HEK293 (cell line): ENCODE data around the gene EEFSEC.

Source experiments
- KLF16 ChIP-seq: fragments of 450-650 bp; formaldehyde crosslinking; IDR thresholded peaks from 2 replicates; pipeline ENCODE4 v1.5.1; 2017; ENCODE audit warnings: missing biosample characterization, missing genetic modification characterization
- TCF7L2 ChIP-seq: IDR thresholded peaks from 2 replicates; pipeline ENCODE4 v1.6.1; 2011; ENCODE audit warnings: low read depth, mild to moderate bottlenecking, inconsistent platforms, low read length, moderate library complexity, borderline replicate concordance
- ZBTB11 ChIP-seq: fragments of 450-650 bp; formaldehyde crosslinking; conservative IDR thresholded peaks from 2 replicates; pipeline ENCODE4 v1.5.1; 2016; ENCODE audit warnings: low read depth, missing biosample characterization, missing genetic modification characterization
- ZBTB17 ChIP-seq: fragments of 450-650 bp; formaldehyde crosslinking; IDR thresholded peaks from 2 replicates; pipeline ENCODE4 v1.5.1; 2016; ENCODE audit warnings: missing biosample characterization, missing genetic modification characterization
- ZNF155 ChIP-seq: fragments of 450-650 bp; formaldehyde crosslinking; IDR thresholded peaks from 2 replicates; pipeline ENCODE4 v1.5.1; 2016; ENCODE audit warnings: missing biosample characterization, missing genetic modification characterization
- ZNF184 ChIP-seq: fragments of 450-650 bp; IDR thresholded peaks from 2 replicates; pipeline ENCODE4 v1.5.1; 2018; ENCODE audit warnings: missing biosample characterization, mild to moderate bottlenecking, missing genetic modification characterization
- ZNF354C ChIP-seq: fragments of 450-650 bp; formaldehyde crosslinking; IDR thresholded peaks from 2 replicates; pipeline ENCODE4 v1.5.1; 2016; ENCODE audit warnings: missing biosample characterization, missing genetic modification characterization, low read depth, borderline replicate concordance
- ZNF776 ChIP-seq: fragments of 450-650 bp; formaldehyde crosslinking; IDR thresholded peaks from 2 replicates; pipeline ENCODE4 v1.5.0; 2017; ENCODE audit warnings: missing biosample characterization, missing genetic modification characterization, borderline replicate concordance
- ZNF785 ChIP-seq: fragments of 450-650 bp; formaldehyde crosslinking; IDR thresholded peaks from 2 replicates; pipeline ENCODE4 v1.5.1; 2016; ENCODE audit warnings: missing biosample characterization, missing genetic modification characterization
- TF ChIP-seq, protein P1 (sequence below): fragments of 450-650 bp; formaldehyde crosslinking; IDR thresholded peaks from 2 replicates; pipeline ENCODE4 v1.5.1; 2016; ENCODE audit warnings: missing biosample characterization, missing genetic modification characterization

GRCh38 chr3:128398586-128398985 lies 245.3 kb downstream of the EEFSEC start:
- TF ChIP-seq ZNF776 (tag by site-specific recombination) (no peak), ZNF184 (no peak), KLF16 (tag by site-specific recombination) (no peak), ZNF155 (no peak), ZBTB11 (no peak), ZBTB17 (tag by site-specific recombination) (no peak), TCF7L2 (no peak), ZNF785 (no peak), ZNF354C (tag by site-specific recombination) (no peak)
- TF ChIP-seq, protein P1, sequence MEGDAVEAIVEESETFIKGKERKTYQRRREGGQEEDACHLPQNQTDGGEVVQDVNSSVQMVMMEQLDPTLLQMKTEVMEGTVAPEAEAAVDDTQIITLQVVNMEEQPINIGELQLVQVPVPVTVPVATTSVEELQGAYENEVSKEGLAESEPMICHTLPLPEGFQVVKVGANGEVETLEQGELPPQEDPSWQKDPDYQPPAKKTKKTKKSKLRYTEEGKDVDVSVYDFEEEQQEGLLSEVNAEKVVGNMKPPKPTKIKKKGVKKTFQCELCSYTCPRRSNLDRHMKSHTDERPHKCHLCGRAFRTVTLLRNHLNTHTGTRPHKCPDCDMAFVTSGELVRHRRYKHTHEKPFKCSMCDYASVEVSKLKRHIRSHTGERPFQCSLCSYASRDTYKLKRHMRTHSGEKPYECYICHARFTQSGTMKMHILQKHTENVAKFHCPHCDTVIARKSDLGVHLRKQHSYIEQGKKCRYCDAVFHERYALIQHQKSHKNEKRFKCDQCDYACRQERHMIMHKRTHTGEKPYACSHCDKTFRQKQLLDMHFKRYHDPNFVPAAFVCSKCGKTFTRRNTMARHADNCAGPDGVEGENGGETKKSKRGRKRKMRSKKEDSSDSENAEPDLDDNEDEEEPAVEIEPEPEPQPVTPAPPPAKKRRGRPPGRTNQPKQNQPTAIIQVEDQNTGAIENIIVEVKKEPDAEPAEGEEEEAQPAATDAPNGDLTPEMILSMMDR: no peak
